Fibroblast of upper back skin (primary cell): ENCODE data around the gene COX19.

Source experiments
- DNase-seq: peaks from one replicate; pipeline ENCODE4 v3.0.0-alpha.2; 2013

The COX19 gene

DNA sequence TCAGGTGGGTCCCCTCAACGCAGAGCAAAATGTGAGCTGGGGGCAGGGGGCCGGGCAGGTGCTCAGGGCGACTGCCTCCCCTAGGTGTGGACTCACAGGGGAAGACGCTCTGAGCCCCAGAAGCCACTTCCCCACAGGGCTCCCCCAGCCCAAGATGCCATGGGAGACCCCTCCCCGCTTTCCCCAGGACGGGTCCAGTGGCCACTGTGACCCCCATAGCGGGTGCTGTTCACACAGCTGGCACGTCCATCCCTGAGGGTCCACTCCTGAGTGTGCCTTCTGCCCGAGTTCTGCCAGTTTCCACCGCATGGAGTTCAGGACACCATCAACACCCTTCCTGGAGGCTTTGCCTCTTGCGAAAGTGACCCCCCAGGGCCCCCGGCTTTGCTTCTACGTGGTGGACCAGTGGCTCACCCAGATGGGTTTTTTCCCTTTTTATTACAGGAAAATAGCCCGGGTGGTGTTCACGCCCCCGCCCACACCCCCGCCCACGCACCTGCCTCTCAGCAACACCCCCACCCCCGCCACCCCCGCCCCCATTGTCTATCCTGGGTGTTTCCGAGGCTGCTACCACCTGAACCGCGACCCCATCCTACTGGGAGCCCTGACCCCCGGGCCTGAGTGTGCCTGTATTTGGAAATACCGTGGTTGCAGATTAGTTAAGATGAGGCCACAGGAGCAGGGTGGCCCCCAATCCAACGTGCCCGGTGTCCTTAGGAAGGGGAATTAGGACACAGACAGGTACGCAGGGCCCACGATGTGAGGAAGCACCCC lies 52.8 kb downstream of the COX19 start:
- DNase-seq: no peak

DNA sequence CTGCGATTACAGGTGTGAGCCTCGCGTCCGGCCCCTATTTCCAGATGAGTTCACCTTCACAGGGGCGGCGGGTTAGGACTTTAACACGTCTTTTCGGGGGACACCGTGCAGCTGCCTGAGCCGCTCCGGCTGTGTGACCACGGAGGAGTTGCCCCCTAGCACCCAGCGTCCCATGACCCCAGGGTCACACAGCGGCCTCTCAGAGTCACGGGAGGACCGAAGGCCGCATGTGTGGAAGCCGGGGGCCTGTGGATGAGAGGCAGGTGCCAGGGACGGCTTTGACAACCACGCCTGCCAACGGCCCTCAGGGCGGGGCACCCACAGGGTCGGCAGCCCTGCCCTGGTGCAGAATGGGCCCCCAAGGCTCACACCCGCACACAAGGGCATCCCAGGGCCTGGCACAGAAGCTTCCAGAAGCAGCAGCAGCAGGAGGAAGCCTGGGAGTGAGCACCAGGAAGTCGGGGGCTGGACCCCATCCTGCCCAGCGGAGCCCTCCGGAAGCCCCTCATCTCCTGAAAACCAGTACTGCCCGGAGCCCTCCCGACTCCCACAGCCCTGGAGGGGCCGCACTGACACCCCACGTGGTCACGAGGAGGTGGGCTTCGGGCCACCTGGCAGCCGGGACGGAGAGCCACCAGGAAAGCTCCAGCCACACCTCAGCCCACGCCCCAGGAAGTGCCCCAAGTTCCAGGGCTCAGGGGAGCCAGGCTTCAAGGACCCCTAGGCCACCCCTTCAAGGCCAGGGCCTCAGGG lies 53.6 kb downstream of the COX19 start:
- no peak for DNase-seq

DNA sequence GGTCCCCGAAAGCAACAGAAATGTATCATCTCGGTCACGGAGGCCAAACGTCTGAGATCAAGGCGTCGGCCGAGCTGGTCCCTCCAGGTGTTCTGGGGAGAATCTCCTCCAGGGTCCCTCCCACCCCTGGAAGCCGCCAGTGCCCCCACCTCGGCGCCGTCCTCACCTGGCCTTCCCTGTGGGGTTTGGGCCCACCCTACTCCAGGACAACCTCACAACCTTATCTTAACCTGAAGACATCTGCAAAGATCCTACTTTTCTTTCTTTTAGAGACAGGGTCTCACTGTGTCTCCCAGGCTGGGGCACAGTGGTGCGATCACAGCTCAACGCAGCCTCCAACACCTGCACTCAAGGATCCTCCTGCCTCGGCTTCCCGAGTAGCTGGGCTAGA lies 54.3 kb downstream of the COX19 start:
- no peak for DNase-seq

DNA sequence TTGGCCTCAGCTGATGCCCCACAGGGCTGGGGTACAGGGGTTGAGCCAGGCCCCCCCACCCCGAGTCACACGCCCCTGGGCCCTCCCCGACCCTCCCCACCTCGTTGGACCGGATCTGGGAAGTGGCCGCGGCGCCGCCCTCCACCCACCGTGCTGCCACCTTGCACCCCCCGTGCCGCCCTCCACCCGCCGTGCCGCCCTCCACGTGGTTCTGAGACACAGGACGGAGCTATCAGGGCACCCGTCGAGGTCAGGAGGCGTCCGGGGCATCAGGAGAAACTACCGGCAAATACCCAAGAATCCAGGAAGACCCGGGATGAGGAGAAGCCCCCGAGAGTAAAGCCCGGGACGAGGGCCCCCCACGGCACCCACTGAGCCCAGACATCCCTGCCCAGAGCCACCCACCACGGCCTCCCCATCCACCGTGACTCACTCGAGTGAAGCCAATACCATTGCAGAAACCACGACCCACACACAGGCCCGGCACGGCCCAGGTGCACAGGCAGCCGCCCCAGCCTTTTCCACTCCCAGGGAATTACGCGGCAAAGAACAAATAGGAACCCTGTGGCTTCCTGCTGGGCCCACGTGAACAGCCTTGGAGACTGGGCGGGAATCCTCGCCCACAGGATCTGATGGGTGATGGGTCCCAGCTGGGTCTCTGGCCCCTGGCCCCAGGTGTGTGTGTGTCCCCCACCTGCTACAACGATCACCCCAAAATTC lies 54.8 kb downstream of the COX19 start:
- DNase-seq: no peak

DNA sequence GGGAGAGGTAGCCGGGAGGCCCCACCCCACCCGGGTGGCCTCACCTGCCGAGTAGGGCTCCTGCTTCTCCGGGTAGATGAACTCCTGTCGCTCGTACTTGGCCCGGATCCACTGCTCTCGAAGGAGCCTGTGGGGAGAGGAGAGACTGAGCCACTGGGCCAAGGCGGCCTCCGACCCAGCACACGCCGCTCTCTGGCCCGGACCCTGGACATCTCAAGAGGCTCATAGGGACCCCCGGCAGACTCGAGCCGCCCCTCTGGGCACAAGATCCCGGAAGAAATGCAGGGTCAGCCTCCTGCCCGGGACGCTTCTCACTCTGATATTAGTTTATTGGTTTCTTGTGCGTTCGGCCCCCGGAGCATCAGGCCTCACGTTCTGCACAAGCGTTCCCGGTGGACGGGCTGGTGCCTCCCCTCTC lies 55.4 kb downstream of the COX19 start:
- DNase-seq: no peak

DNA sequence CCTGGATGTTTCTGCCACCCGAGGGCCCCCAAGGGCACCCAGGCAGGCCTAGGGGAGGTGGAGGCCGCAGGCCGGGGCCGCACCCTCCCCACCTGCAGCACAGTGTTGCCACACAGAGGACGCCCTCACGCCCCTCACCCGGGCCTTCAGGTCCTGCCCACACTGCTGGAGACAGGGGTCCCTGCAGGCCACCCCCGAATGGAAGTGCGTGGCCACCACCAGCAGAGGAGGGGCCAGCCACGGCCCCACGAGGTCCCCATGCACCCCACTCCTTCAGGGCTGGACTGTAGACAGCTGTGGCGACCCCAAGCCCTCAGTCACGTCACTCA lies 56.3 kb downstream of the COX19 start:
- DNase-seq: no peak

DNA sequence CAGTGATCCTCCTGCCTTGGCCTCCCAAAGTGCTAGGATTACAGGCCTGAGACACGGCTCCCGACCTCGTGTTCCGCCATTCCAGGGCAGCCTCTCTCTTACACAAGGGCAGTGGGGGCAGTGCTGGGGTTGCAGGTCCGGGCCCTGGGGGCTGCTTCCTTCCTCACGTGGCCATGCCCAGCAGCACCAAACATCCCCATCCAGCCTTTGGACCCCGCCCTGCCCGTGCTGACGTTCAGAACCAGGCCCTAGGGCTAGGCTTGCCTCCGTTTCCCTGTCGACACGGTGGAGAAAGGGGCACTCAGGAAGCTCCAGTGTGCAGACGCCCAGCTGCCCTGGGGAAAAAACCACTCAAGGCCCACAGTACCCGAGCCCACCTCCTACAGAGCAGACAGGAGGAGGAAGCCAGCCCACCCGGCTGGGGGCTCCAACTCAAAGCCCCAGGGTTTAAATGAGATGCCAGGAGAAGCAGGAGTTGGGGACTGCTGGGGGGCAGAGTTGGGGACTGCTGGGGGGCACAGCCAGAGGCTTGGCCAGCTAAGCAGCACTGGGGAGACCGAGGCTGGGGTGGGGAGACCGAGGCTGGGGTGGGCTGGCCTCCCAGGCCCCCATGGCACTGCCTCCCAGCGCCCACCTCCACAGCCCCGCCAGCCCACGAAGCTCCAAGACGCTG lies 56.8 kb downstream of the COX19 start:
- no peak for DNase-seq

DNA sequence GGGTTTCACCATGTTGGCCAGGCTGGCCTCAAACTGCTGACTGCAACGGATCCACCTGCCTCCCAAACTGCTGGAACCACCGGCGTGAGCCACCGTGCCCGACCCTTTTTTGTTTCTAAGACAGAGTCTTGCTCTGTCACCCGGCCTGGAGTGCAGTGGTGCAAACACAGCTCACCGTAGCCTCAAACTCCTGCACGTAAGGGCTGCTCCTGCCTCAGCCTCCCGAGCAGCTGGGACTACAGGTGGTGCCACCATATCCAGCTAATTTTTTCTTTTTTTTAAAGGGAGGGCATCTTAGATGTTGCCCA lies 57.3 kb downstream of the COX19 start:
- no peak for DNase-seq

DNA sequence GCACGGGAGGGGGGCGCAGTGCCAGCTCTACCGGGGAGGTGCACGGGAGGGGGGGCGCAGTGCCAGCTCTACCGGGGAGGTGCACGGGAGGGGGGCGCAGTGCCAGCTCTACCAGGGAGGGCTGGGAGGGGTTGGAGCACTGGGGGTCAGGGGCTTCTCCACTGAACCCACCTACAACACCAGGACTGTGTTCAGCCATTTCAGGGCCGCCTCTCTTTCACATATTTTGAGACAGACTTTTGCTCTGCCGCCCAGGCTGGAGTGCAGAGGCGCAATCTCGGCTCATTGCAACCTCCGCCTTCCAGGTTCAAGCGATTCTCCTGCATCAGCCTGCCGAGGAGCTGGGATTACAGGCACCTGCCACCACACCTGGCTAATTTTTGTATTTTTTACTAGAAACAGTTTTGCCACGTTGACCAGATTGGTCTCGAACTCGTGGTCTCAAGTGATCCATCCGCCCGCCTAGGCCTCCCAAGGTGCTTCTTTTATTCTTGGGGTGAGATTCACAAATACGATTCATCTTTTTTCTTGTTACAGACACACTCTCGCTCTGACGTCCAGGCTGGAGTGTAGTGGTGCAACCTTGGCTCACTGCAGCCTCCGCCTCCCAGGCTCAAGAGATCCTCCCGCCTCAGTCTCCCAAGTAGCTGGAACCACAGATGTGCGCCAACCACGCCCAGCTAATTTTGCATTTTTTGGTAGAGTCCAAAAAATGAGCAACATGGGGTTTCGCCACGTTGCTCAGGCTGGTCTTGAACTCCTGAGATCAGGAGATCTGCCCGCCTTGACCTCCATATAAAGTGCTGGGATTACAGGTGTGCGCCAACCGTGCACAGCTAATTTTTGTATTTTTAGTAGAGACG lies 57.9 kb downstream of the COX19 start:
- no peak for DNase-seq

DNA sequence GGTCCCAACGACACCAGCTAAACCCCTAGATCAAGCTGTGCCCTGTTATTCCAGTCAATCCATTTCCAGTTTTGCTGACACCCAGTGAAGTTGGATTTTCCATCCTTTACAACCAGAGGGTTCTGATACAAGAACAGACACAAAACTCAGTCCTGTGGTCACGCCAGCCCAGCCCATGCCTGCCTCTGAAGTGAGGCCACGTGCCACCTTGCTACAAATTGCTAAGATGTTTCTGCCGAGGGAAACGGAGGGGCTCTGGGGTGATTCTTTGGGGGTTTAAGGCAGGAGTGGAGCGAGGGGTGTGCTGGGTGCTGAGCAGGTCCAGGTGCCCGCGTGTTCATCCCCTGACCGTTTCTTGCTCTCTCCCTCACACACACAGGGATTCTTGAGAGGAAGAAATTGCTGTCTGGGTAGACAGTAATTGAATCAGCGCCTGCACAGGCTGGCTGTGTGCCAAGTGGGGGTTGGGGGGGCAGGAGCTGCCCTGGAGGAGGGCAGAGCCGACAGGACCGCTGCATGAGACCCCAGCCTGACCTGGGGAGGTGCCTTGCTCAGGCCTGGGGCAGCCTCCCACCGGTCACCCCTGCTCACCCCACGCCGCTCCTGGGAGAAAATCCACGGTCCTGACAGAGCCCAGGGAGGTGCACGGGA lies 58.9 kb downstream of the COX19 start:
- DNase-seq: no peak
